Erythroblast (primary cell): ENCODE measurements around the gene LRP1B.

ENCODE experiments used
- GATA1 ChIP-seq: IDR thresholded peaks from 2 replicates; pipeline ENCODE4 v1.6.1; 2011; ENCODE audit warnings: low read depth, mild to moderate bottlenecking, control low read depth, low read length, moderate library complexity
- POLR2A ChIP-seq: IDR thresholded peaks from 2 replicates; pipeline ENCODE4 v1.6.1; 2011; ENCODE audit warnings: mild to moderate bottlenecking, low read length

DNA sequence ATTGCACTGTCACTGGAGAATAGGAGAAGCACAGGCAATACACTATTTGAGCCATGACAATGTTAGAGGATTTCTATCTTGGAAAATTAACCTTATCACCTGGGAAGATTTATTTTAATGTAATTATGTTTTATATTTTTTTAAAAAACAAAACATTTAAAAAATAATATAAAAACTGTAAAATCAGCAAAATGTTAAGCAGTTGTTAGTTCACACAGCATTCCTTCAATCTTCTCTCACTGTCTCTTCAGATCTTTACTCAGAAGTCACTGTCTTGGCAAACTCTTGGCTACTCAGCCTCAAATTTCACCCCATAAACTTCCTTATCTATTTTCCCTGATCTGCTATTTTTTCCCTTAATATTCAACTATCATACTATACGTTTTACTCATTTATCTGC lies 1322.6 kb downstream of the LRP1B start:
- TF ChIP-seq POLR2A: no peak
- TF ChIP-seq GATA1: no peak
